ENCODE measurements around the gene GNAT3.

- TF ChIP-seq CTCF (IDR thresholded peaks at IDR 0.05; ENCODE audit: low read depth, low read length, missing input control) (no peak), TAF1 (conservative IDR thresholded peaks at IDR 0.05) (no peak), JUND (IDR thresholded peaks at IDR 0.05) (no peak), NR2F2 (IDR thresholded peaks at IDR 0.05) (no peak), MAX (IDR thresholded peaks at IDR 0.05) (no peak), GABPA (IDR thresholded peaks at IDR 0.05 in 1 of 2, conservative IDR thresholded peaks at IDR 0.05 in 1 of 2) (no peak), YY1 (IDR thresholded peaks at IDR 0.05) (no peak), RAD21 (IDR thresholded peaks at IDR 0.05) (no peak), RXRA (IDR thresholded peaks at IDR 0.05) (no peak)
These were observed 71.0 kb downstream of the GNAT3 start for GRCh38 chr7:80440883-80441282.

Data from liver (tissue), 3 donors.